CD4-positive, alpha-beta T cell treated with Interferon gamma for 1 hour (primary cell): Measurements from ENCODE around the gene RTP3.

Experiments
- DNase-seq: peaks from one replicate; pipeline ENCODE4 v3.0.0-alpha.2; 2020

Gene RTP3

GRCh38 chr3:46497556-46498265 is at the start of gene RTP3:
RTP3 (plus strand) TSS chr3:46497976; CDS start chr3:46498063, 87 bp downstream.
- no peak for DNase-seq

- DNase-seq = no peak
Measured at GRCh38 chr3:46448721-46449120, 49.1 kb upstream of the RTP3 start.

- DNase-seq = no peak
Measured at GRCh38 chr3:46449755-46450552, 47.8 kb upstream of the RTP3 start.

GRCh38 chr3:46453526-46454208 is 44.1 kb upstream of the RTP3 start:
- DNase-seq = no peak

- DNase-seq = no peak
Measured at GRCh38 chr3:46454209-46454595, 43.6 kb upstream of the RTP3 start.

GRCh38 chr3:46454606-46455005 is 43.2 kb upstream of the RTP3 start:
- no peak for DNase-seq

GRCh38 chr3:46455231-46456115 is 42.3 kb upstream of the RTP3 start:
- no peak for DNase-seq

GRCh38 chr3:46456118-46456517 is 41.7 kb upstream of the RTP3 start:
- DNase-seq = no peak

- DNase-seq = no peak
Measured at GRCh38 chr3:46460051-46460450, 37.7 kb upstream of the RTP3 start.

- no peak for DNase-seq
Measured at GRCh38 chr3:46462111-46462510, 35.7 kb upstream of the RTP3 start.

- DNase-seq = no peak
Measured at GRCh38 chr3:46462511-46462910, 35.3 kb upstream of the RTP3 start.

- DNase-seq = no peak
Measured at GRCh38 chr3:46463120-46463867, 34.5 kb upstream of the RTP3 start.

- DNase-seq = no peak
Measured at GRCh38 chr3:46463868-46464241, 33.9 kb upstream of the RTP3 start.

- DNase-seq = no peak
Measured at GRCh38 chr3:46464326-46465195, 33.2 kb upstream of the RTP3 start, which contains the start of gene LTF. LTF (minus strand) TSS chr3:46464905; CDS start chr3:46464867, 38 bp downstream.

- DNase-seq = no peak
Measured at GRCh38 chr3:46465196-46465520, 32.6 kb upstream of the RTP3 start.

GRCh38 chr3:46466273-46466672 is 31.5 kb upstream of the RTP3 start:
- DNase-seq = no peak

- DNase-seq = no peak
Measured at GRCh38 chr3:46466871-46467403, 30.8 kb upstream of the RTP3 start.

GRCh38 chr3:46467562-46467961 is 30.2 kb upstream of the RTP3 start:
- DNase-seq = no peak

- DNase-seq = no peak
Measured at GRCh38 chr3:46468753-46469600, 28.8 kb upstream of the RTP3 start.
